Stimulated activated naive CD4-positive, alpha-beta T cell (primary cell): ENCODE measurements around the gene DNAH3.
"Not testable (repeated sequence)": the region's sequence is repeated elsewhere in the genome, so short reads cannot be mapped to it uniquely, and the experiment has no call there.

Source experiments
- DNase-seq, 6 experiments: peaks; one replicate each; lab custom pipeline; 2025; lab: John Stamatoyannopoulos, UW

DNAH3 gene

GRCh38 chr16:21070564-21070963, 80.1 kb downstream of the DNAH3 start:
- DNase-seq, result no peak

- DNase-seq, result no peak
Measured at GRCh38 chr16:21069986-21070385, 80.7 kb downstream of the DNAH3 start.

- DNase-seq, result no peak
Measured at GRCh38 chr16:21064203-21064602, 86.4 kb downstream of the DNAH3 start.

GRCh38 chr16:21063314-21063713, 87.3 kb downstream of the DNAH3 start:
- not testable (repeated sequence) for DNase-seq

GRCh38 chr16:21060027-21060510, 90.6 kb downstream of the DNAH3 start:
- DNase-seq, result no peak

- no peak for DNase-seq
Measured at GRCh38 chr16:21057875-21058274, 92.8 kb downstream of the DNAH3 start.

GRCh38 chr16:21056396-21056795, 94.2 kb downstream of the DNAH3 start:
- DNase-seq, result no peak

- DNase-seq, result not testable (repeated sequence)
Measured at GRCh38 chr16:21055738-21056137, 94.9 kb downstream of the DNAH3 start.

- no peak for DNase-seq
Measured at GRCh38 chr16:21053590-21053989, 97.1 kb downstream of the DNAH3 start.

GRCh38 chr16:21048091-21048912, 102.3 kb downstream of the DNAH3 start:
- DNase-seq, result not testable (repeated sequence)

- DNase-seq, result no peak
Measured at GRCh38 chr16:21038197-21038596, 112.4 kb downstream of the DNAH3 start.

GRCh38 chr16:21037736-21038135, 112.9 kb downstream of the DNAH3 start:
- DNase-seq, result no peak

- no peak for DNase-seq
Measured at GRCh38 chr16:21037168-21037567, 113.5 kb downstream of the DNAH3 start.

GRCh38 chr16:21036471-21036870, 114.2 kb downstream of the DNAH3 start:
- DNase-seq, result no peak

- DNase-seq, result no peak
Measured at GRCh38 chr16:21033704-21034103, 116.9 kb downstream of the DNAH3 start.

GRCh38 chr16:21033264-21033663, 117.4 kb downstream of the DNAH3 start:
- DNase-seq, result no peak

- no peak for DNase-seq
Measured at GRCh38 chr16:21028728-21029127, 121.9 kb downstream of the DNAH3 start.

GRCh38 chr16:21026846-21027245, 123.8 kb downstream of the DNAH3 start:
- DNase-seq, result no peak

- no peak for DNase-seq
Measured at GRCh38 chr16:21023509-21024202, 127.0 kb downstream of the DNAH3 start.

GRCh38 chr16:21021316-21021715, 129.3 kb downstream of the DNAH3 start:
- DNase-seq, result no peak

- DNase-seq, result no peak
Measured at GRCh38 chr16:21009815-21010214, 140.8 kb downstream of the DNAH3 start.

GRCh38 chr16:21005008-21005407, 145.6 kb downstream of the DNAH3 start:
- DNase-seq, result no peak

- no peak for DNase-seq
Measured at GRCh38 chr16:21001262-21001661, 149.4 kb downstream of the DNAH3 start.
